SU-DHL-6 (cell line): Measurements from ENCODE around the gene AGO4.

Experiments
- H2AFZ ChIP-seq: fragments of 200-600 bp; sonication (generic); 2 replicates; pipeline ENCODE4 v1.6.1; 2014; ENCODE audit warnings: low read depth, mild to moderate bottlenecking, moderate library complexity, mixed read lengths, antibody characterized with exemption, low read length; ENCODE audit not compliant: severe bottlenecking
- H3F3A ChIP-seq: fragments of 200-600 bp; shearing (Covaris generic); 2 replicates; pipeline ENCODE4 v1.6.0; 2016; ENCODE audit warnings: antibody characterized with exemption, mild to moderate bottlenecking; ENCODE audit not compliant: insufficient read depth
- H3K27ac ChIP-seq: fragments of 200-600 bp; sonication (generic); 2 replicates; pipeline ENCODE4 v1.5.1; 2016; ENCODE audit warnings: low read depth, mild to moderate bottlenecking, low read length, moderate library complexity, mixed read lengths
- H3K27me3 ChIP-seq: fragments of 200-600 bp; sonication (generic), shearing (Covaris generic); 2 replicates; pipeline ENCODE4 v1.6.0; 2014; ENCODE audit warnings: mild to moderate bottlenecking, low read length
- H3K36me3 ChIP-seq: fragments of 200-600 bp; sonication (generic); 2 replicates; pipeline ENCODE4 v1.6.1; 2014; ENCODE audit warnings: mild to moderate bottlenecking, low read length, mixed read lengths
- H3K4me2 ChIP-seq: fragments of 300-600, 200-600 bp; shearing (Covaris generic), sonication (generic); 2 replicates; pipeline ENCODE4 v1.6.0; 2014; ENCODE audit warnings: low read length, low read depth, mild to moderate bottlenecking; ENCODE audit not compliant: poor library complexity, severe bottlenecking
- H3K4me3 ChIP-seq: fragments of 200-600 bp; sonication (generic); 2 replicates; pipeline ENCODE4 v1.5.1; 2014; ENCODE audit warnings: antibody characterized with exemption, low read length, mild to moderate bottlenecking, mixed read lengths; ENCODE audit not compliant: insufficient read depth, poor library complexity, severe bottlenecking
- H3K79me2 ChIP-seq: fragments of 200-600 bp; sonication (generic); 2 replicates; pipeline ENCODE4 v1.6.1; 2014; ENCODE audit warnings: mild to moderate bottlenecking, low read length, moderate library complexity; ENCODE audit not compliant: insufficient read depth
- H3K9ac ChIP-seq: fragments of 200-600 bp; sonication (generic); 2 replicates; pipeline ENCODE4 v1.7.0; 2014; ENCODE audit warnings: mild to moderate bottlenecking, low read length
- H3K9me2 ChIP-seq: fragments of 200-600 bp; sonication (generic); replicated peaks from 2 replicates; pipeline ENCODE4 v1.6.1; 2014; ENCODE audit warnings: low read length; ENCODE audit not compliant: insufficient read depth
- H3K9me3 ChIP-seq: fragments of 200-600 bp; sonication (generic); 2 replicates; pipeline ENCODE4 v1.6.1; 2014; ENCODE audit warnings: low read length, mixed read lengths; ENCODE audit not compliant: insufficient read depth
- H4K20me1 ChIP-seq: fragments of 200-600 bp; sonication (generic); 2 replicates; pipeline ENCODE4 v1.6.1; 2014; ENCODE audit warnings: low read depth, mild to moderate bottlenecking, antibody characterized with exemption, low read length, moderate library complexity, mixed read lengths
- EZH2phosphoT487 ChIP-seq: fragments of 200-600 bp; sonication (generic), shearing (Covaris generic); conservative IDR thresholded peaks from 2 replicates; pipeline ENCODE4 v1.6.1; 2018; ENCODE audit warnings: mild to moderate bottlenecking, antibody characterized with exemption, low read length, moderate library complexity, mixed read lengths
- TF ChIP-seq, protein P1 (sequence below): fragments of 200-600 bp; sonication (generic); IDR thresholded peaks from one replicate; pipeline ENCODE4 v1.5.1; 2017; ENCODE audit warnings: antibody characterized with exemption, mild to moderate bottlenecking, low read length, moderate library complexity; ENCODE audit not compliant: insufficient read depth, poor library complexity, severe bottlenecking

Gene AGO4

DNA sequence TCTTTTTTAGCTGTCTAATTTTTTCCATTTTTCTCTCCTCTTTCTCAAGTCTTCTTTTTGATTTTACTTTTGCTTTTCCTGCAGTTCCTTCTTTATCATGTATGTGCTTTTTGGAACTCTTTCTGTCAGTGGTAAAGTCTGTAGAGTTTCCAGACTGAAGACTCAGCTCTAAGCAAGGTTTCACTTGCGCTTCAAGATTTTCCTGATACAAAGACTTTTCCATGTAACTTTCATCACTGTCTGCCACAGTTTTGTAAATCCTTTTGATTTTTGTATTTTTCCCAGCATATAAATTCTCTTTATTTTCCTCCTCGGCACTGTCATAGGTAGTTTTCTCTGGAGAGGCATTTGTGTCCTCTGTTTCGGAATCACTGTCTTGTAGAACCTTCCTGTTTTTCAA is 43.5 kb upstream of the AGO4 start:
- TF ChIP-seq EZH2phosphoT487: no peak
- TF ChIP-seq, protein P1, sequence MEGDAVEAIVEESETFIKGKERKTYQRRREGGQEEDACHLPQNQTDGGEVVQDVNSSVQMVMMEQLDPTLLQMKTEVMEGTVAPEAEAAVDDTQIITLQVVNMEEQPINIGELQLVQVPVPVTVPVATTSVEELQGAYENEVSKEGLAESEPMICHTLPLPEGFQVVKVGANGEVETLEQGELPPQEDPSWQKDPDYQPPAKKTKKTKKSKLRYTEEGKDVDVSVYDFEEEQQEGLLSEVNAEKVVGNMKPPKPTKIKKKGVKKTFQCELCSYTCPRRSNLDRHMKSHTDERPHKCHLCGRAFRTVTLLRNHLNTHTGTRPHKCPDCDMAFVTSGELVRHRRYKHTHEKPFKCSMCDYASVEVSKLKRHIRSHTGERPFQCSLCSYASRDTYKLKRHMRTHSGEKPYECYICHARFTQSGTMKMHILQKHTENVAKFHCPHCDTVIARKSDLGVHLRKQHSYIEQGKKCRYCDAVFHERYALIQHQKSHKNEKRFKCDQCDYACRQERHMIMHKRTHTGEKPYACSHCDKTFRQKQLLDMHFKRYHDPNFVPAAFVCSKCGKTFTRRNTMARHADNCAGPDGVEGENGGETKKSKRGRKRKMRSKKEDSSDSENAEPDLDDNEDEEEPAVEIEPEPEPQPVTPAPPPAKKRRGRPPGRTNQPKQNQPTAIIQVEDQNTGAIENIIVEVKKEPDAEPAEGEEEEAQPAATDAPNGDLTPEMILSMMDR: no peak
- H3K9me3 ChIP-seq: no peaks in the 10 kb centered on the region
- no peak overlapping the region for H2AFZ ChIP-seq
- H3K36me3 ChIP-seq: peaks cover 63% of the 10 kb centered on the region
- no peak overlapping the region for H3K4me2 ChIP-seq
- H3F3A ChIP-seq: peaks cover 15% of the 10 kb centered on the region
- peaks cover 13% of the 10 kb centered on the region; the same call in 1 of the 2 replicates for H4K20me1 ChIP-seq
- H3K27ac ChIP-seq: no peak overlapping the region
- H3K27me3 ChIP-seq: no peaks in the 10 kb centered on the region
- no peak overlapping the region for H3K4me3 ChIP-seq
- H3K79me2 ChIP-seq: peaks cover 82% of the 10 kb centered on the region
- H3K9me2 ChIP-seq: no peaks in the 10 kb centered on the region
- H3K9ac ChIP-seq: no peak overlapping the region

DNA sequence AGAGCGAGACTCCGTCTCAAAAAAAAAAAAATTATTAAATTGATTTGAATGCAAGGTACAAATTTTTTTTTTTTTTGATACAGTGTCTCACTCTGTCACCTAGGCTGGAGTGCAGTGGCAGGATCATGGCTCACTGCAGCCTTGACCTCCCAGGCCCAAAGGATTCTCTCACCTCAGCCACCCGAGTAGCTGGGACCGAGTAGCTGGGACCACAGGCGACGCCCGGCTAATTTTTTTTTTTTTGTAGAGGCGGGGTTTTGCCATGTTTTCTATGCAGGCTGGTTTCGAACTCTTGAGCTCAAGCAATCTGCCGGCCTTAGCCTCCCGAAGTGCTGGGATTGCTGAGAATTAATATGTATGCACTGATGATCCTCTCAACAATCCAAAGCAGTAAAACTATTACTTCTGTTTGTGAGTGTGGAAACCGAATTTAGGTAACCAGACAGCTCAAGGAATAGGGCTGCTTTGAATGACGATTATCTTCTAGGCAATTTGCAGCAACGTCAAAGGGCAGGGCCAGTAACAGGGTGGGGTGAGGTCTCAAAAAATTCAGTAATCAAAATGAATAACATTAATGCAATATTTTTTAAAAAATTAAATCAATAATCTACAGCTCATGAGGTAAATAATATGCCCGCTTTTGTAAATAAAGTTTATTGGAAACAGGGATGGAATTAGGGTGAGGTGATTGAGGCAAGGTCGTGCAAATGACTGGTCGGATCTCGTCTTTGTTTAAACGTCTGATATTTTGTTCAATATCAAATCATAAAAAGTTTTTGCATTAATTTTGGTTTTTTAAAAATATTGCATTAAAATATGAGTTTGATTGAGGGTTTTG is 39.2 kb upstream of the AGO4 start:
- peak overlapping the region; percentile 98 for H3K9ac ChIP-seq
- no peaks in the 10 kb centered on the region for H3K9me3 ChIP-seq
- peaks cover 13% of the 10 kb centered on the region; the same call in 1 of the 2 replicates for H4K20me1 ChIP-seq
- peaks cover 16% of the 10 kb centered on the region for H3F3A ChIP-seq
- H3K36me3 ChIP-seq: peaks cover 26% of the 10 kb centered on the region
- no peaks in the 10 kb centered on the region for H3K9me2 ChIP-seq
- H3K79me2 ChIP-seq: peaks cover 56% of the 10 kb centered on the region
- peak overlapping the region; percentile 92 for H3K4me3 ChIP-seq
- peak overlapping the region; percentile 95 for H3K4me2 ChIP-seq
- peak overlapping the region; percentile 89 for H3K27ac ChIP-seq
- no peak for TF ChIP-seq EZH2phosphoT487
- TF ChIP-seq, protein P1: no peak
- peak overlapping the region; percentile 32 for H2AFZ ChIP-seq
- no peaks in the 10 kb centered on the region for H3K27me3 ChIP-seq

DNA sequence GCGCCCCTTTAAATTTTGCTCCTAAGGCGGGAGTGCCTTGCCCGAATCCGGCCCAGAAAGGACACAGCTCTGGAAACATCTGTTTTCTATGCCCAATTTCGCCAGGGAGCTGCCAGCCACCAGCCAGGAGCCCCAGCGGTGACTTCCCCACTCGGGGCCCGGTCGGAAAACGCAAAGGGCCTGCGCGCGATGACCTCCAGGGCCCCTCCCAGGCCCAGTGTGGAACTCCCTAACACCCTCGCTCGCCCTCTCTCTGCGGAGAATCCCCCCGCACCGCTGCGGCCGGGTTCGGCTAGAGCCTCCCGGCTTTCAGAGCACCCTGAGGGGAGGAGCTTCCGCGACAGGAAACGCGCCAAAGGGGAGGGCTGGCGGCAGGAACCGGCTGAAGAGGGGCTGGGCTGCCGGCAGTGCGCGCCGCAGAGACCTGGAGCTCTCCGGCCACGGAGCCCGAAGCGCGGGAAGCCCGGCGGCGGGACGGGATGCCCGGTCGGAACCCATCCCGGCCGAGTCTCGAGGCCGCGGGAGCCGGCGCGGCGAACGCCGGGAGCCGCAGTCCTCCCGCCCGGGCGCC is 38.5 kb upstream of the AGO4 start:
- Histone ChIP-seq H2AFZ (peak overlapping the region; percentile 89), H3F3A (peaks cover 16% of the 10 kb centered on the region), H3K4me3 (peak overlapping the region; percentile 92), H3K9me3 (no peaks in the 10 kb centered on the region), H4K20me1 (0 out of 2 replicates have a peak, but pooled peaks cover 13% of the 10 kb centered on the region), H3K27ac (peak overlapping the region; percentile 89), H3K79me2 (peaks cover 49% of the 10 kb centered on the region), H3K9ac (peak overlapping the region; percentile 98), H3K27me3 (no peaks in the 10 kb centered on the region), H3K9me2 (no peaks in the 10 kb centered on the region), H3K36me3 (peaks cover 23% of the 10 kb centered on the region), H3K4me2 (peak overlapping the region; percentile 95)
- no peak for TF ChIP-seq EZH2phosphoT487
- TF ChIP-seq, protein P1: no peak
